ENCODE data around the gene TOMM34. TPM values are rescaled to one million over a fixed set of nuclear protein-coding genes. Genes with fewer than 3 reads are reported as not detected.

Gene TOMM34
- total and polyA plus RNA-seq, 9 of the 15 experiments (the other 6 are each of a cell fraction or from before 2014, with no cell fraction given), result 18.1 to 69.4 (median 41.7) TPM

DNA sequence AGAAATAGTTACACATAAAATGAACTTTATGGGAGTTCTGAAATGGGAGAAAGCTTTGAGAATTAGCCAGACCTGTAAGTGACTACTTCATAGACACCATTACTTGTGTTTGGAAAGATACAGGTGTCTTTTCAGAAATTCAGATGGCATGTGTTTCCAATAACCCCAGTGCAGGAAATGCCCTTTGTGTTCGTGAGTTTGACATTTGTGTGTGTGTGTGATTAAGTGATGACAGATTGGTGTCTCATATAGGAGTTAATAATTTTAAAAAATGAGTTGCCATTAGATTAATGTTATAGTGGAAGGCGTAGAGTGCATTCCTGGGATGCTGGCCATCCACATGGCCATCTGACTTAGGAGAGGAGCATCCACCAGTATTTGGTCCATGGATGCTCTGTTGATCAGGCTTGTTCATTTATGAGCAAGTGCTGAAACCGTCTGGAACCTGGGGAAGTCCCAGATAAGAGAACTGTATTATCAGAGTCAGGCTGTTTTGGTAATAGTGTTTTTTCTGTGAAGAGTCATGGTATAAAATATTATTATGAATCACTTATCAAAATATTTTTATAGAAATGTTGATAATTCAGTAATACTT lies 9.2 kb upstream of the TOMM34 start:
- in situ Hi-C loops (cut with MboI) (no loop called here), intact Hi-C loops (cut with micrococcal nuclease) (no loop called here)
- Histone ChIP-seq H3K27me3 (ENCODE audit: control insufficient read depth in 2 of 2, insufficient read depth in 2 of 2, low read length in 2 of 2) (no peaks in the 10 kb centered on the region), H4K20me1 (replicated peaks; ENCODE audit: control insufficient read depth, insufficient read depth, low read length) (peaks cover 7% of the 10 kb centered on the region; the same call in 1 of the 2 replicates), H3K4me1 (replicated peaks in 1 of 2; ENCODE audit: control insufficient read depth in 2 of 2, insufficient read depth in 2 of 2, low read length in 2 of 2) (peaks cover 14 to 35% of the 10 kb centered on the region in 2 experiments), H3K79me2 (ENCODE audit: control insufficient read depth, insufficient read depth, low read length) (peaks cover 64% of the 10 kb centered on the region), H3K9ac (ENCODE audit: insufficient read depth in 1 of 2, low read depth in 2 of 2, low read length in 2 of 2) (no peak overlapping the region), H3K27ac (ENCODE audit: extremely low read depth, low read depth, low read length) (no peak overlapping the region), H3K9me3 (replicated peaks; ENCODE audit: control insufficient read depth, insufficient read depth, low read depth, low read length) (no peaks in the 10 kb centered on the region), H3K9me1 (ENCODE audit: control insufficient read depth, insufficient read depth, low read length) (no peaks in the 10 kb centered on the region), H3K36me3 (ENCODE audit: control insufficient read depth, insufficient read depth, low read length) (peaks cover 29% of the 10 kb centered on the region), H2AFZ (ENCODE audit: low read depth, low read length) (no peak overlapping the region), H3K4me3 (no peak overlapping the region), H3K4me2 (ENCODE audit: insufficient read depth, low read length) (no peak overlapping the region; the same call in 1 of the 2 replicates)
- TF ChIP-seq TCF7 (IDR thresholded peaks at IDR 0.05; ENCODE audit: borderline replicate concordance) (no peak), CTBP1 (IDR thresholded peaks at IDR 0.05; ENCODE audit: borderline replicate concordance) (0 out of 2 replicates have a peak, but pooled peaks have one; percentile 53), MEIS2 (IDR thresholded peaks at IDR 0.05; ENCODE audit: partially characterized antibody) (peak; percentile 58), RCOR1 (IDR thresholded peaks at IDR 0.05; ENCODE audit: borderline replicate concordance in 1 of 2, low read depth in 2 of 2, low read length in 2 of 2) (0 out of 4 replicates have a peak, but pooled peaks of 1 of the 2 experiments have one; percentile 24), RHOXF2B (CRISPR knock-in tag; conservative IDR thresholded peaks at IDR 0.05) (no peak)
- no peak for ATAC-seq
- ChIA-PET CTCF (ENCODE audit: low intra/inter-chr PET ratio) (no interaction called here), POLR2A (interaction anchor here (2.6 kb wide), 1 partner anchor 9 kb away, joined by 8 read pairs; no protein-coding TSS in a partner anchor)
- peak in 1 of 4 experiments; percentile 32 for DNase-seq (ENCODE audit: extremely low read depth in 1 of 4, low spot score in 3 of 4)
- 41% methylated on average over 3 of the region's 3 CpGs for WGBS (ENCODE audit: insufficient coverage, low coverage, missing lambda C conversion rate)
- BruUV-seq (replicated peaks), result no TSS peak
- FAIRE-seq, result no peak
